Tibial nerve (tissue), 4 donors: ENCODE data around the gene CDC42BPB.

ENCODE experiments used
- CTCF ChIP-seq, 5 experiments: fragments of 200-600 bp in 3 of 5; fragments of 450-650 bp in 2 of 5; sonication (generic) in 3 of 5; IDR thresholded peaks; one replicate each; pipeline ENCODE4 v1.5.1; 2016 to 2019; ENCODE audit warnings: antibody characterized with exemption in 5 of 5, mild to moderate bottlenecking in 3 of 5, moderate library complexity in 2 of 5
- EP300 ChIP-seq, 2 donors: sonication (generic); formaldehyde crosslinking; IDR thresholded peaks; one replicate each; pipeline ENCODE4 v1.6.1; 2017; ENCODE audit warnings: antibody characterized with exemption in 2 of 2, mild to moderate bottlenecking in 1 of 2

DNA sequence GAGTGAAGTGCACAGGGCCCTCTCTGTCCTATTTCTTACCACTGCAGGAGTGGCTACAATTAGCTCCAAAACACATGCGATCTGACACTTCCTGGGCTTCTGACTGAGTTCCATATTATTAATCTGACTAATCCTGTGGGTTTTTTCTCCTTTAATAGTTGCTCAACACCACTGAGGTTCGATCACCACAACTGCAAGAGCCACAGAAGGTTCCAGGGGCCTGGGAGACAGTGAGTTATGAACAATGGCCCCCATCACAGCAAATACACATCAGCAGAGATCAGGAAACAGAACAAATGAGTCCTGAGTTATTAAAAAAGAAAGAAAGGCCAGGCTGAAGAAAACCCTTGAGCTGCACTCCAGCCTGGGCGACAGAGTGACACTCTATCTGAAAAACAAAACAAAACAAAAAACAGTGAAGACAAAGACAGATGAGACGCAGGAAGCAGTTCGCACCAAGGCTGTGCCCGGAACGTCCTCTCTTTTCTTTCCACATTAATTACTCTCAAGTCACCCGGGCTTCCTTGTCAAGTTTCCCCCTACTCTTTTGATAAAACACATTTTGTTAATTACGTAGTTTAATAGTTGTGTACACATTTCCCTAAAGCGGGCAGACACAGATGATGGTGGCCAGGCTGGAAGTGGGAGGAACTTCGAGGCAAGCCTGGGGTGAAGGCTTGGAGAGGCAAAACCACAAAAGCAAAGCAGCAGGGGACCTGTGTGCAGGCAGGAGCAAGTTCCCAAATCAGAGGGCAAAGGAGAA, 42.7 kb downstream of the CDC42BPB start:
- TF ChIP-seq CTCF (IDR thresholded peaks at IDR 0.05) (no peak), EP300 (IDR thresholded peaks at IDR 0.05) (no peak)
